H9 (cell line): ENCODE data around the gene DDRGK1. TPM values are rescaled to one million over a fixed set of nuclear protein-coding genes. Genes with fewer than 3 reads are reported as not detected.
A peak's percentile ranks its signal among the peaks of the same experiment; 100 is the strongest.

Source experiments
- DNase-seq: peaks from one replicate; pipeline ENCODE4 v3.0.0-alpha.2; 2017
- H2AFZ ChIP-seq: one replicate; pipeline ENCODE4 v1.6.1; 2013; ENCODE audit warnings: mild to moderate bottlenecking, low read length, control low read depth, moderate library complexity
- H2AK5ac ChIP-seq: 2 replicates; pipeline ENCODE4 v1.6.1; 2013; ENCODE audit warnings: low read length, control low read depth, mixed read lengths; ENCODE audit not compliant: insufficient read length
- H2BK120ac ChIP-seq: one replicate; pipeline ENCODE4 v1.6.1; 2013; ENCODE audit warnings: low read depth, mild to moderate bottlenecking, low read length, control low read depth, inconsistent platforms; ENCODE audit not compliant: poor library complexity, severe bottlenecking
- H2BK12ac ChIP-seq: 2 replicates; pipeline ENCODE4 v1.6.1; 2013; ENCODE audit warnings: low read length, control low read depth, mixed read lengths, low read depth; ENCODE audit not compliant: insufficient read length
- H2BK15ac ChIP-seq: 2 replicates; pipeline ENCODE4 v1.6.1; 2013; ENCODE audit warnings: low read depth, low read length, control low read depth
- H2BK20ac ChIP-seq: one replicate; pipeline ENCODE4 v1.6.1; 2013; ENCODE audit warnings: low read depth, mild to moderate bottlenecking, low read length, control low read depth, inconsistent platforms; ENCODE audit not compliant: poor library complexity, severe bottlenecking
- H2BK5ac ChIP-seq: 2 replicates; pipeline ENCODE4 v1.6.1; 2013; ENCODE audit warnings: low read length, control low read depth, mixed read lengths; ENCODE audit not compliant: insufficient read length
- H3K14ac ChIP-seq: 2 replicates; pipeline ENCODE4 v1.6.1; 2013; ENCODE audit warnings: low read length, control low read depth; ENCODE audit not compliant: insufficient read depth
- H3K18ac ChIP-seq: 2 replicates; pipeline ENCODE4 v1.6.1; 2013; ENCODE audit warnings: low read depth, mild to moderate bottlenecking, mixed read lengths, low read length, control low read depth; ENCODE audit not compliant: insufficient read length
- H3K23ac ChIP-seq: 2 replicates; pipeline ENCODE4 v1.6.1; 2013; ENCODE audit warnings: low read length, control low read depth, mixed read lengths, low read depth; ENCODE audit not compliant: insufficient read length
- H3K23me2 ChIP-seq: 2 replicates; pipeline ENCODE4 v1.6.1; 2013; ENCODE audit warnings: low read depth, mild to moderate bottlenecking, mixed read lengths, low read length, control low read depth; ENCODE audit not compliant: insufficient read length, poor library complexity, severe bottlenecking
- H3K27ac ChIP-seq: 2 replicates; pipeline ENCODE4 v1.5.1; 2013; ENCODE audit warnings: low read length, control low read depth, mixed read lengths, low read depth; ENCODE audit not compliant: insufficient read length
- H3K27me3 ChIP-seq: 2 replicates; pipeline ENCODE4 v1.6.1; 2013; ENCODE audit warnings: low read length, control low read depth, inconsistent platforms; ENCODE audit not compliant: insufficient read depth
- H3K4ac ChIP-seq: 2 replicates; pipeline ENCODE4 v1.6.1; 2013; ENCODE audit warnings: low read depth, mild to moderate bottlenecking, control low read depth, inconsistent platforms, low read length, moderate library complexity
- H3K4me1 ChIP-seq: 2 replicates; pipeline ENCODE4 v1.6.1; 2013; ENCODE audit warnings: low read length, control low read depth, inconsistent platforms; ENCODE audit not compliant: insufficient read depth
- H3K4me2 ChIP-seq: 2 replicates; pipeline ENCODE4 v1.6.1; 2013; ENCODE audit warnings: low read length, control low read depth, mixed read lengths; ENCODE audit not compliant: insufficient read length, insufficient read depth
- H3K56ac ChIP-seq: 2 replicates; pipeline ENCODE4 v1.6.1; 2013; ENCODE audit warnings: low read depth, mild to moderate bottlenecking, mixed read lengths, low read length, control low read depth; ENCODE audit not compliant: insufficient read length
- H3K79me1 ChIP-seq: 2 replicates; pipeline ENCODE4 v1.6.1; 2013; ENCODE audit warnings: low read depth, mild to moderate bottlenecking, moderate library complexity, low read length, control low read depth, inconsistent platforms; ENCODE audit not compliant: insufficient read depth, poor library complexity, severe bottlenecking
- H3K79me2 ChIP-seq: 2 replicates; pipeline ENCODE4 v1.6.1; 2013; ENCODE audit warnings: low read length, control low read depth, inconsistent platforms; ENCODE audit not compliant: insufficient read depth
- H3K9ac ChIP-seq: 2 replicates; pipeline ENCODE4 v1.6.1; 2013; ENCODE audit warnings: low read length, control low read depth, mixed read lengths; ENCODE audit not compliant: insufficient read length; ENCODE audit errors: extremely low read depth
- H3K9me3 ChIP-seq: one replicate; pipeline ENCODE4 v1.6.1; 2013; ENCODE audit warnings: low read depth, low read length, inconsistent platforms; ENCODE audit not compliant: control insufficient read depth
- H3T11ph ChIP-seq: one replicate; pipeline ENCODE4 v1.6.1; 2013; ENCODE audit warnings: mild to moderate bottlenecking, low read length, control low read depth, inconsistent platforms
- H4K20me1 ChIP-seq: one replicate; pipeline ENCODE4 v1.6.1; 2013; ENCODE audit not compliant: control insufficient read depth, insufficient read length, insufficient read depth
- H4K5ac ChIP-seq: 2 replicates; pipeline ENCODE4 v1.6.1; 2013; ENCODE audit warnings: low read depth, mild to moderate bottlenecking, mixed read lengths, low read length, control low read depth; ENCODE audit not compliant: insufficient read length
- H4K8ac ChIP-seq: replicated peaks from 2 replicates; pipeline ENCODE4 v1.6.1; 2013; ENCODE audit warnings: low read length, control low read depth, mixed read lengths, low read depth; ENCODE audit not compliant: insufficient read length
- H4K91ac ChIP-seq: 2 replicates; pipeline ENCODE4 v1.6.1; 2013; ENCODE audit warnings: low read depth, mild to moderate bottlenecking, moderate library complexity, mixed read lengths, low read length, control low read depth; ENCODE audit not compliant: insufficient read length
- H3K27ac Mint-ChIP-seq, 3 experiments: 2 replicates in 2 of 3; 3 replicates in 1 of 3; pipeline ENCODE4 v1.8.0; 2020 to 2021; ENCODE audit warnings: mixed read lengths in 3 of 3, mild to moderate bottlenecking in 1 of 3, moderate library complexity in 1 of 3
- H3K27me3 Mint-ChIP-seq: 2 replicates; pipeline ENCODE4 v1.8.0; 2021; ENCODE audit warnings: low read depth, mild to moderate bottlenecking, moderate library complexity, mixed read lengths
- H3K36me3 Mint-ChIP-seq, 3 experiments: 2 replicates in 2 of 3; 3 replicates in 1 of 3; pipeline ENCODE4 v1.8.0; 2020 to 2021; ENCODE audit warnings: low read depth in 3 of 3, mixed read lengths in 3 of 3; ENCODE audit not compliant: insufficient read depth in 1 of 3
- H3K4me1 Mint-ChIP-seq, 2 experiments: 2 replicates each; pipeline ENCODE4 v1.8.0; 2020; ENCODE audit warnings: mixed read lengths in 2 of 2
- H3K4me3 Mint-ChIP-seq, 2 experiments: 2 replicates in 1 of 2; 3 replicates in 1 of 2; pipeline ENCODE4 v1.8.0; 2020 to 2021; ENCODE audit warnings: mild to moderate bottlenecking in 2 of 2, mixed read lengths in 2 of 2, moderate library complexity in 1 of 2
- H3K9me3 Mint-ChIP-seq, 2 experiments: 2 replicates in 1 of 2; 3 replicates in 1 of 2; pipeline ENCODE4 v1.8.0; 2020; ENCODE audit warnings: mild to moderate bottlenecking in 2 of 2, mixed read lengths in 2 of 2, moderate library complexity in 1 of 2
- CTCF ChIP-seq: fragments of 200-600 bp; sonication (generic); conservative IDR thresholded peaks from 3 replicates; pipeline ENCODE4 v1.8.0; 2021; ENCODE audit warnings: antibody characterized with exemption, mild to moderate bottlenecking
- WGBS: extraction: QIAGEN DNeasy Blood & Tissue Kit; methylation state at CpG from one replicate; pipeline ENCODE4 v1.1.7; 2013; ENCODE audit warnings: missing lambda C conversion rate, low lambda C conversion rate, mixed read lengths; ENCODE audit not compliant: insufficient read length; ENCODE audit errors: extremely low coverage; 5-methylcytosine and 5-hydroxymethylcytosine counted together
- total RNA-seq: library from RNA; stranded (reverse); gene quantifications from 2 replicates; pipeline ENCODE4 v1.2.1, GENCODE V29; 2021

DDRGK1 gene
- total RNA-seq, 1 experiment from 2014 or later = 58.1 TPM

- no peaks in the 10 kb centered on the region for H3K27me3 Mint-ChIP-seq
- Histone ChIP-seq H3K9ac (no peak overlapping the region), H2BK15ac (no peak overlapping the region)
Observed at GRCh38 chr20:3199976-3200755, 4.3 kb downstream of the DDRGK1 start.

More at GRCh38 chr20:3199976-3200755, 4.3 kb downstream of the DDRGK1 start:
- H3K4me3 Mint-ChIP-seq = no peak overlapping the region
- Histone ChIP-seq H4K5ac (no peak overlapping the region), H2BK12ac (no peak overlapping the region), H3T11ph (no peak overlapping the region), H3K4ac (no peak overlapping the region), H2BK120ac (no peak overlapping the region), H3K23ac (no peak overlapping the region), H3K27ac (no peak overlapping the region), H4K91ac (no peak overlapping the region), H2BK5ac (no peak overlapping the region), H3K4me1 (peaks cover 3% of the 10 kb centered on the region; the same call in 1 of the 2 replicates), H3K27me3 (no peaks in the 10 kb centered on the region), H2BK20ac (no peak overlapping the region), H3K23me2 (peaks cover 8% of the 10 kb centered on the region), H3K4me2 (no peak overlapping the region), H3K14ac (no peak overlapping the region), H3K18ac (no peak overlapping the region), H3K56ac (no peak overlapping the region), H4K20me1 (no peaks in the 10 kb centered on the region), H4K8ac (no peak overlapping the region), H3K9me3 (no peaks in the 10 kb centered on the region), H3K79me2 (no peaks in the 10 kb centered on the region; the same call in 1 of the 2 replicates), H3K79me1 (peaks cover 6% of the 10 kb centered on the region), H2AFZ (no peak overlapping the region), H2AK5ac (no peak overlapping the region)
- no peak for DNase-seq
- no peaks in the 10 kb centered on the region; a peak in 1 of 5 replicates for H3K9me3 Mint-ChIP-seq
- no peak for TF ChIP-seq CTCF
- peaks cover 4 to 5% of the 10 kb centered on the region in 2 experiments; a peak in 2 of 4 replicates for H3K4me1 Mint-ChIP-seq
- H3K27ac Mint-ChIP-seq = peak overlapping the region in 1 of 3 experiments; percentile 34; a peak in 1 of 7 replicates
- H3K36me3 Mint-ChIP-seq = peaks cover 36 to 60% (median 56%) of the 10 kb centered on the region in 3 experiments
- no CpG with 5 or more reads among the region's 27 CpGs for WGBS
